ENCODE results near the gene PDE4DIP.
"Not testable (repeated sequence)": the region's sequence is repeated elsewhere in the genome, so short reads cannot be mapped to it uniquely, and the experiment has no call there.

PDE4DIP gene

DNA sequence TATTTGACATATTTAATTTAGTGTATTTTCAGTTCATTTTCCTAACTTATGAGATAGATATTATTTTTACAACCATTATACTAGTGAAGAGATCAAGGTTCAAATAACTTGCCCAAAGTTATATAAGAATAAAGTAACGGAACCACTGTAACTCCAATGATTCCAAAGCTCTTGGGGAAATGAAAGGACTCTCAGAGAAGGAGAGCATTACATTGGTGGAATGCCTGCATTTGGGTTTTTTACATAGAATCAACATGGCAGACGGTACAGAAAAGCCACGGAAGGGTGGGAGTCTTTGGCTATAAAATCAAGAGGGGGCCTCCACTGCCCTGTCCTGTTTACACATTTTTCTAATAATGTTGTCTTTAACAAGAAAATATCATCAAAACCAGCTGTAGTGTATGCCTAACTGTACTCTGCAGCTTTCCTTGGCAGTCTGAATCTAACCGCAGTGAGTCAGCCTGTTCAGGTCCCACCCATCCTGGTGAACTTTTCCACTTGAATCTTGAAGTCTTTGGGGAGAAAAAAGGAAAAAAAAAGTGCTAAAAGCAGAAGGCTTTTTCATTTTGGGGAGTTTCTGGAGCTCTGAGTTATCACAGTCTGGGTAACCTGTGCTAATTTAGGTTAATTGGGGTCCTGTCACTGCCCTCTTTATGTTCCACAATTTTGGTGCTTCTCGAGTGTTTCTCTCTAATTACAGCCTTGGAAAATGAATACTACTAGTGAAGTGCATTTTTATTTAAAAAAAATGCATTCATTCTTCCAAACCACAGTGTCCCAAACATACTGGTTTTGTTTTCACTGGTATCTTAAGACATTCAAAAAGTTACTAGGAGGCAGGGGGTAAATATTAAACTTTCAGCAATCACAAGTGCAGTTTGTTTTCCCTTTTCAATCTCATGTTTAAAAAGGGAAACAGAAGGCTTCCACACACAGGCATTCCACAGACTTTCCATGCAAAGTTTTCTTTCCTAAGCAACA is 30.5 kb downstream of the PDE4DIP start:
- DNase-seq: not testable (repeated sequence)

DNA sequence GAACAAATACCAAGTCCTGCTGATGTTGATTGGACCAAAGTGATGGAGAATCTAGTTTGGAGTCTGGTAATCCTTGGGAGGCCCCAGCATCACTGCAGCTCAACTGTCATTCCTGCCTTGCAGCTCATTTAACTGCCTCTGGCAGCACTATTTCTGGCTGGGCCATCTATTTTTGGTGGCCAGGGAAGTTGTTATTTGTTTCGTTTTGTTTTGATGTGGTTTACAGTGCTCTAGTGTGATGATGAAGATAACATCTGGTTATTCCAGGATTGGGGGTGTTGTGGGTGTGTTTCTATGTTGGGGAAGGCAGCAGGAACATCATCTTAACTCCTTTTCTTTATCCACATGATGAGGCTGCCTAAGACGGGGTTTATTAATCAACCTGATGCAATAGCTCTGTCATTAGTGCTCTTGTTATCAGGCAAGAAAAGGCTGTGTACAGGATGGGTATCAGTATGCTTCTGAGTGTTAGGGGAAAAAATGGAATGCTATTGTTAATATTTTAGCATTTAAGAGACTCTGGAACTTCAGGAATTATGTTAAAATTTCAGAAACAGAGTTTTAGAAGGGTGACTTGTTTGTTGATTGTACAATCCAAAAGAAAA is 35.7 kb downstream of the PDE4DIP start:
- DNase-seq: not testable (repeated sequence)

DNA sequence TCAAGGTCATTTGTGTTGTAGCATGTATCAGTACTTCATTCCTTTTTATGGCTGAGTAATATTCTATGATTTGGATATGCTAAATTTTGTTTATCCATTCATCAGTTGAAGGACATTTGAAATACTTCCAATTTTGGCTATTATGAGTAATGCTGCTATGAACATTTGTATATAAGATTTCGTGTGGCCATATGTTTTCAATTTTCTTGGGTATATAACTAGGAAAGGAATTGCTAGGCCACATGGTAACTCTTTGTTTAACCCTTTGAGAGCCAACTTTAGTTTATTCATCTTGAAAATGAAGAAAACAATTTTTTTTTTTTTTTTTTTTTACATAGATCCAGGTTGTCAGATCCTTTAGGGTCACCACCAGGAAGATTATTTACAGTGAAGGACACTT is 37.0 kb downstream of the PDE4DIP start:
- not testable (repeated sequence) for DNase-seq

DNA sequence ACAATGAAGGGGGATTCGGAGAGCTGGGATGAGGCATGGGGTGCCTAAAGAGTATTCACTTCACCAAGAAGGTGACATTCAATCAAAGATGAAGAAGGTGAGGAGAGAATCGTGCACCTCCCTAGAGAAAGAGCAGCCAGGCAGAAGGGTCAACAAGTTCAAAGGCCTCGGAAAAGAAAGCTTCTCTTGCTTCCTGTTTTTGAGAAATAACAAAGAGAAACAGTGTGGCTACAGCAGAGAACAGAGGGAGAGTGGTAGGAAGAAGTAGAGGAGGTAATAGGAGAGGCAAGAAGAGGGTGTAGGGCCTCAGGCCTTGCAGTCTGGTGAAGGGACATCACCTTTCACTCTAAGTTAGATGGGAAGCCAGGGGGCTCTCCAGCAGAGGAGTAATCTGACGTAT is 41.0 kb downstream of the PDE4DIP start:
- DNase-seq: not testable (repeated sequence)

DNA sequence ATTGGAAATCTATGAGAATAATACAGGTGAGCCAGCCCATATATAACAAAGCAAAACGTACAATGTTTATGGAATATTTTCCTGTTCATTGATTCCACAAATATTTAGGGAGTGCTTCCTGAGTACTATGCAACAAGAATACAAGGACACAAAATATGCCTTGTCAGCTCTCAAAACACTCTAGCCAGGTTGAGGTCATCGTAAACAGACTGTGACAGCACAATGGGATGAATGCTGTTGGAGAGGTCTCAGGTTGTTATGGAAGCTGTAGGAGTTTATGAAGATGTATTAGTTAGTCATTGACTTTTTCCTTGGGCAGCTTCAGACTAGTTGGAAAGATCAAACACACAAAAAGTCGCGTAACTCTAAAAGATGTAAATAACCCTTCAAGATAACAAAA is 42.1 kb downstream of the PDE4DIP start:
- DNase-seq: not testable (repeated sequence)

DNA sequence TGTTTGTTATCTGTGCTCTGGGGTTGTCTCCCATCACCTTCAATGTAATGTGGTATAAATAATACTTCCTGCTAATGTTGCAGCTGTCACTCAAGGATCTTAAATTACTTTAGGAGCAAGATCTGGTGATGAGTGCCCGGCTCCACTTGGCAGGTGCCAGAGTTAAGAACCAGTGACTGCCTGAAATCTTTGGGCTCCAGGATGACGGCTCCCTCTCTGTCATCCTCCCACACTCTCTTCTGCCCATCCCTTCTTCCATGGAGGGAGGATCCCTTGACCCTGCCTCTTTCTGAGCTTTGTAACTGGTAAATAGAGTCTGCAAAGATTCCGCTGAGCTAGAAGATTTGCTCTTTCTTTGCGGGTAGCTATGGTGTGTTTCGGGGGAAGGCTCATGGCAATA is 44.4 kb downstream of the PDE4DIP start:
- DNase-seq: not testable (repeated sequence)

DNA sequence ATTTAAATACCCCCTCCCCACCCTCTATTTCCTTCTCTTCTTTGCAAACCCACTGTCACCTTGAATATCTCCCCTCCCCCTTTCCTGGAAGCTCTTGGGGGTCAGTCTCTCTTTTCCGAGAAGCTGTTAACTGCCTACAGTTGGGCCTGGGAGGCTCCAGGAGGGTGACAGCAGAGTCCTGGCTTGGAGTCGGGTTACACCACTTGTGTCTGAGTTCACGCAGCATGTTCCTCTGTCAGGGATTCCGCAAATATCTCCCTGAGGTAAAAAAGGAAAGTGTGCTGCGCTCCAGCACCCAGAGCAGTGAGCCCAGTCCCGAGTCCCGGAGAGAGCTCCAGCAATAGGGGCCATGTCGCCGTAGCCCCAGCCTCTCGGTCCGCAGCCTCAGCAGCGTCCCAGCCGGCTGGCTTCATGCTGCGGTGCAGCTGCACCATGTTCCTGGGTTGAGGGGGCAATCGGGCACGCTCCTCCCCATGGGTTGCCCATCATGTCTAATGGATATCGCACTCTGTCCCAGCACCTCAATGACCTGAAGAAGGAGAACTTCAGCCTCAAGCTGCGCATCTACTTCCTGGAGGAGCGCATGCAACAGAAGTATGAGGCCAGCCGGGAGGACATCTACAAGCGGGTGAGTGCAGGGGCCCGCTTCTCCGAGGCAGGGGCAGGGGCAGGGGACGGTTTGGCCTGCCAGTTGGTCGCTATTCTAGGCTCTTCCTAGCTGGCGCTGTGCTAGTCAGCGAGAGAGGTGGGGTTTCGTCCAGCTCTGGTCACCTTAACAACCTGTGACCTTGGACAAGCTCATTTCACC is 45.2 kb downstream of the PDE4DIP start:
- not testable (repeated sequence) for DNase-seq

DNA sequence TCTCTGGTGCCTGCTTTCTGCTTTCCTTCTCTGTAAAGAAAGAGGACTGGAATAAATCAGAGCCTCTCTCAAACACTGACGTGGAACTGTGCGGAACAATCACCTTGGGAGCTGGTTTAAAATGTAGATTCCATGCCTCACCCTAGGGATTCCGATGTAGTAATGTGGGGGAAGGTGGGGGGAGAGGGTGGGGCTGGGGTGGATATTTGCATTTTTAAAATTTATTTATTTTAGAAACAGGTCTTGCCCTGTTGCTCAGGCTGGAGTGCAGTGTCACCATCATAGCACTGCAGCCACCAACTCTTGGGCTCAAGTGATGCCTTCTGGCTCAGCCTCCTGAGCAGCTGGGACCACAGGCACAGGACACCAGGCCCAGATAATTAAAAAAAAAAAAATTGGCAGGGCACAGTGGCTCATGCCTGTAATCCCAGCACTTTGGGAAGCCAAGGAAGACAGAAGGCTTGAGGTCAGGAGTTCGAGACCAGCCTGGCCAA is 45.9 kb downstream of the PDE4DIP start:
- DNase-seq: not testable (repeated sequence)

DNA sequence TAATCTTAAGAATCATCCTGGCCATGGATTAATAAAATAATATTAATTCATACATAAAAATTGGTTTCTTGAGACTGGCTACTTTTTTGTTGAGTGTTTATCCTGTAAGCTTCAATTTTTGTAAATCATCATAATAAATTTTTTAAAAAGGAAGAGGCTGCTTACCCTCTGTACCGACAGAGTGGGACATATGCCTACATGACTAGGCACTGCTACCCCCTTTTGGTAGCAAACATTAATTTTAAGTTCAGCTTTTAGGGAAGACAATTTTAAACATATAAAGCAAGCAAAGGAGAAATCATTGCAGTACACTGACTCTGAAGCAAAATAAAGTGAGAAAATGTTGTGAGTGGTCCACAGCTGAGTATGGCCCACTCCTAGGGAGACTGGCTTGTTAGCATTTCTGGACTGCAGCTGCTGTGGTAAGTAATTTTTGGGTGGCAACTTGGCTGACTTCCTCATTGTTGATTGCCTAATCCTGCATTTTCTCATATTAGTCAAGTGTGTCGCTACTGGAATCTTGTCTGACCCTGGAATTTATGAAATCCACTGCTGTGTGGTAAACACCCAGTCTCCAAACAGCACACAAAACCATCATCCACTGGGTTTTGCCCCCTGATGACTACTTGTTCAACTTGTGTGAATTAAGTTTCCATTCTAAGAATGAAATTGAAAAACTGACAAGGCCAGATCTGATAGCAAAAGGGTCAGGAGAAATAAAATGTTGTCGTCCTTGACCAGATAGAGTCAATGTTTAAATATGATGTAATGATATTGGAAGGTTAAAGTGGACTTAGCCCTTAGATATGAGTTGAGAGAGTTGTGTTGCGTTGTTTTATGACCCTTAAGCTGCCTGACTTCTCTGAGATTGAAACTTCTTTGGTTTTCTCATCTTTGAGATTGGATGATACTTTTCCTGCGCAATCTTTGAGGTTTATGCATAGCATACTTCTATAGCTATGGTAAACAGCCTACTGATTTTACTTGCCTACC is 50.4 kb downstream of the PDE4DIP start:
- DNase-seq: not testable (repeated sequence)

DNA sequence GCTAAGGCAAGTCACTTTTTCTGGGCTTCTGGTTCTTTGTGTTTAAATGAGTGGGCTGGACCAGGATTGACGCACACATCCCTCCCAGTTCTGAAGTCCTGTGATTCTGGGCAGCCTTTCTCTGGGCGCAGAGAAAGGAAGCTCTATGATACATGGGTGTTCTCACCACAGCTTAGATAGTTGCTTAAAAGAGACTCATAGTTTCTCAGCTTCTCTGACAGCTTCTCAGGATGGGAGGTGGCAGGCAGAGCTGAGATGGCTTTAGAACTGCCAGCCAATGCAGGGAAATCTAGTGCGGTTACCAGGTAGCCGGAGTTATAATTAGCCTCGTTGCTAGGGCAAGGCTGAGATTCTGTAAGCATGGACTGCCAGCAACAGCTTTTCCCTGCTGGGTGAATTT is 55.8 kb downstream of the PDE4DIP start:
- not testable (repeated sequence) for DNase-seq

DNA sequence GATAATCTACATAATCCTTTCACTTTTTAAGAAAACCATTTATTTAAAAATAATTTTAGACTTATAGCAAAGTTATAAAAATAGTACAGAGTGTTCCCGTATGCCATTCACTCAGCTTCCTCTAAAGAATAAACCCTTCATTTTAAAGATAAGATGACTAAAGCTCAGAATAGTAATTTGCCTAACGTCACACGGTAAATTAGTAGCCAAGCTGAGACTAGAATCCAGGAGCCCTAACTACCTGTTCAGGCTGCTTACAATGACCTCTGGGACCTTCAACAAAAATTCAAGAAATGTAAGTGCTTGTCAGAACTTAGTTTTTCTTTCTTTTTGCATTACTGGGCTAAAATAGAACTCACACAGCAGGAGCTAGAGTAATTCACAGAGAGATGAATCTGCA is 56.5 kb downstream of the PDE4DIP start:
- DNase-seq: not testable (repeated sequence)

DNA sequence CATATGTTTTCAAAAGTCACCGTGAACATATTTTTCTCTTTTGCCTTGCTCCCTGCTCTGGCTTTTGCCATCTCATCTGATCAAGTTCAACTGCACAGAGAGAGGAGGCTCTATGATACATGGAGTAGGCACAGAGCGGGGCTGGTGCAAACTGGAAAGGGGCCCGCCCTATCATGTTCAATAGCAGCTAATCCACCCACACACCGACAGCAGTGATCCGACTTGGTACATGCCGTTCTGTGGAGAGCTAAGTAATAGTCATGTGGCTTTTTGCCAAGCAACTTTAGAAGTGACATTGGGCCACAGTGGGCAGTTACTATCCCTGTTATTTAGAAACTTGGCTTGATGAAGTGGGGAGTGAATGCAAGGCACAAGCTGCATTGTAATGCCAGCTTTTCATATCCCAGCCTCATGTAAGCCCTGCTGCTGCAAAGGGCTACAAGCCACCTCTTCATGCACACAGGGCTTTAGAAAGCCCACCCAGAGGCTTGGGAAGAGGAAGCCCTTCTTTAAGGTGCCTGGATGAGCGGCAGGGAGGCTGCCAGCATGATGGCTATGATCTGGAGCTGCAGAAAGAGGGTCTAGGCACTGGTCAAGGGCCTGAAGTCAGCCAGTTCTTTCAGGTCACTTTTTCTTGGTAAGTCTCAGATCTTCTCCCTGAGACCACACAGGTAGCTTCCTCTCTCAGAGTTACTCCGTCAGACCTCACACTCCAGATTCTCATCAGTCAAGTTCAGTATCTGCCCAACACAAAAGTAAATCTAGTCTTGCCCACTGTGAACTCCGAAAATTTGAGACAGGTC is 57.1 kb downstream of the PDE4DIP start:
- DNase-seq: not testable (repeated sequence)

DNA sequence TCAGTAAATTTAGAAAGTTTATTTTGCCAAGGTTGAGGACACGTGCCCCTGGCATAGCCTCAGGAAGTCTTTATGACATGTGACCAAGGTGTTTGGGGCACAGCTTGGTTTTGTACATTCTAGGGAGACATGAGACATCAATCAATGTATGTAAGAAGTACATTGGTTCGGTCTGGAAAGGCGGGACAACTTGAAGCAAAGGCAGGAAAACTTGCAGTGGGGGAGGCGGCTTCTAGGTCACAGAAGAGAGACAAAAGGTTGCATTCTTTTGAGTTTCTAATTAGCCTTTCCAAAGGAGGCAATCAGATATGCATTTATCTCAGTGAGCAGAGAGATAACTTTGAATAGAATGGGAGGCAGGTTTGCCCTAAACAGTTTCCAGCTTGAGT is 57.7 kb downstream of the PDE4DIP start:
- DNase-seq: not testable (repeated sequence)

DNA sequence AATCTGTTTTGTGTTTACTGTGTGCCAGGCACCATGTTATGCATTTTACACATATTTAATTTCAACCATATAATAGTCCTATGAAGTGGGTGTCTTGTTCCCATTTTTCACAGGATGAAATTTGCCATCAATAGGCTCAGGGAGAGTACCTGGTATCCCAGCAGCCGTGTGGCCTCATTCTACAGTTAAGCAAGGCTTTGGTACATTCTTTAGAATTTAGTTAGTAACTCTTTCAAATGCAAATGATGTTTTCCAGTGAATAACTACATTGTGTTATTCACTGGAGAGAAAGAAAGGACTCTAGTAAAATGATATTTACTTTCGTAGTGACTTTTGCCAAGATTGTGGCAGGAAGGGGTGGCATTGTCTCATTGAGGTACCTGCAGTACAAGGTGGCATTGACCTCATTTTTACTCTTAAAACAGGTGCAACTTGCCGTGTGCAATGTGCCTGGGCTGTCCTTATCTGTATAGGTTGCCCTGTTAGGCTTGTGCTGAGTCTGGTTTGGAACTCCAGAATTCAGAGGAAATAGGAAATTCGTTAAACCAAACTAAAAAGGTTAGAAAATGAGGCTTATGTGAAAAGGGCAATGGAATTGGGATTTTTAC is 65.1 kb downstream of the PDE4DIP start:
- DNase-seq: not testable (repeated sequence)

DNA sequence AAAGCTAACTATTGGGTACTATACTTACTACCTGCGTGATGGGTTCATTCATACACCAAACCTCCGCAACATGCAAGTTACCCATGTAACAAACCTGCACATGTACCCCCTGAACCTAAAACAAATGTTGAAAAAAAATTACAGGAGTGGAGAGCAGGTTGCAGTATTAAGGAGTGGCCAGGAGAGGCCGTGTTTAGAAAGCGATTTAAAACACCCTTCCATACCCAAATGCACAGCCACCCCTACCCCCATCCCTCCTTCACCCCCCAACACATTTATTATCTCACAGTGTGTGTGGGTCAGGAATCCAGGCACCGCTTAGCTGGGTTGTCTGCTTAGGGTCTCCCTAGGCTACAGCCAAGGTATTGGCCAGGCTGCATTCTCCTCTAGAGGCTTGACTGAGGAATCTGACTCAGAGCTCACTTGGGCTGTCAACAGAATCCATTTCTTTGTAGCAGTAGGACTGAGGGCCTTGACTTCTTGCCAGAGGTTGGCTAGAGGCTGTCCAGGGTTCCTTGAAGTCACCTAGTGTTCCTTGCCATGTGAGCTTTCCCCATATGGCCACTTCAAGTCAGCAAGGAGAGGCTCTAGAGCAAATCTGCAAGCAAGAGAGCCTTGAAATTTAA is 67.2 kb downstream of the PDE4DIP start:
- not testable (repeated sequence) for DNase-seq

DNA sequence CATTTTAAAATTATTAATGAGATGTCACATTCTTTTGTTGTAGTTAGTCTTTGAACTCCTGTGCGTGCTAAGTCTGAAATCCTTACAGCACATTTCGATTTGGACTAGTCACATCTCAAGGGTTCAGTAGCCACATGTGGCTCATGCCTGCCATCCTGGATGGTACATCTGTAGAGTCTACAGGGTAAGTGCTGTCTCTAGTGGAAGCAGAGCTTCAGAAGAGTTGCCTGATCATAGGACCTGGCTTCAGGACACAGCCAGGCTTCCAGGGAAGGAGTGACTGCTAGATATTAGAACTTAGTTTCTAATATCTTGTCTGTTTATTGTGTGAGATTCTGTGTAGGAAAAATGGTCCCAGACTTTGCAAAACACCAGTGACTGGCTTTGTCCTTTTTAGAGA is 72.0 kb downstream of the PDE4DIP start:
- DNase-seq: not testable (repeated sequence)

DNA sequence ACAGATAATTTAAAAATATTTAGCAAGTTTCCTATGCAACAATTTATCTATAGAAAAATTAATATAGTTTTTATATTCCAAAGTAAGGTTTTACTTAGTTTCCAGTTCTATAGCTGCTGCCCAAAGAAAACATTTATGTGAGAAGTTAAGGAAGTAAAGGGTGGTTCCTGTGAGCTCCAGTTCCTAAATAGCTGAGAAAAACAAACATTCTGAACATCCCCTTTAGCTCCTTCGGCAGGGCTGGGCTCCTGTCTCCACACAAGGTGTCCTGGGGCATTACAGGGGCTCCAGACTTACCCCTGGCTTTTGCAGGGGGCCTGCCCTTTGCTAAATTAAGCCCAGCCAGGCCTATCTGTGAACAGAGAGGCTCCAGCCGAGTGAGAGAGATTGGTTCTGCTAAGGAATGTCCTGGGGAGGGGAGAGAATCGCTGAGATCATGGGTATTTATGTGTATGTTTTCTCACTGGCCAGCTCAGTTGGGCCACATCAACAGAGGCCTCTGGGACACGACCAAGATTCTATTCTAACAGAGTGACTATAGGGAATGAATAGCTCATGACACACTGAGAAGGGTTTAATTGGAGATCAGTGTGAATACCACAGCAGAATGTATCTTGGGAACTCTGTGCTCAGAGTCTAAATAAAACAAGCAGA is 72.6 kb downstream of the PDE4DIP start:
- not testable (repeated sequence) for DNase-seq

DNA sequence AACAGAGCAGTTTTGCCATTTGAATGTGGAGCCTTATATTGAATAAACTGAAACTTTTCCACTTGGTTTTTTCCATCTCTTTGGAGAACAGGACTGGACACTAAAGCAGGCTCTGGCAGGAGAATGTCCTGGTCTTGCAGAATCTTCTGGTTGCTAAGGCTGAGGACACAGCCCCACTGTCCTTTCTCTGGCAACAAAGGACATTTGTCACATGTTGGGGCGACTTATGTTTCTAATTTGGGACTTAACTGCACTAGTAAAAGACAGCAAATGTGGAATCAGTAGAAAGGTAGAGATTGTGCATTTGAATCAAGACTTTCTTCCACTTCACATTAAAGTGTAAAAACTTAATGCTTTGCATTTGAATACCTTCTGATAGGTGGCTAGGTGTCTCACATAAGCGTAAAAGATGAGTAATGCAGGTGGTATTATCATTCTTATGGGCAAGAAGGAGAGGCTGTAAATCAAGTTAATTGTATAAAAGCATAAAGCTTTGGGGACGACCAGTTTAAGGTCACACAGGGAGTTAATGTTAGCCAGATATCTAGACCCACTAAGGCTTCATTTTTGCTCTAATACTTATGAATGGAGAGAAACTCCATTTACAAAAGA is 74.7 kb downstream of the PDE4DIP start:
- DNase-seq: not testable (repeated sequence)

DNA sequence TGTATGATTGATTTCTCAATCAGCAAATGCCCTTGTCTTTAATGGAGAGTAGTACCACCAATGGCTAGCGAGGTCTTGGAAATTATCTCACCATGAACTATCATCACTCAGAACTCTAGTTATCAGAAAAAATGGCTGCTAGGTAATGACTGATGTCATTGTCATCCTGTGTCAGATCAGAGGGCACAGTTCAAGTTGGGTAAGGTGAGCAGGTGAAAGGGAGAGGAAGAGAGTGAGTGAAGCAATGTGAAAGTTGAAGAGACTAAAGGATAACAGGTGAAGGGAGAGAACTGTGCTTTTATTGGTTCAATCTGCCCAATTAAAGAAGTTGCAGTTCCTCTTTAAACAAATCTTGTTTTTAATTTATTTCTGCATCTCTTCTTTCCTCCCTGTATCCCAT is 76.8 kb downstream of the PDE4DIP start:
- DNase-seq: not testable (repeated sequence)

Data from effector CD4-positive, alpha-beta T cell (primary cell).